HG02759 (cell line): ENCODE results near the gene CNGA3.

Experiments
- ATAC-seq: cut with Tn5 transposase; IDR thresholded peaks from one replicate; pipeline ENCODE4 v1.9.1; 2021; ENCODE audit warnings: mild to moderate bottlenecking, moderate library complexity; ENCODE audit not compliant: unreplicated experiment

The CNGA3 gene

DNA sequence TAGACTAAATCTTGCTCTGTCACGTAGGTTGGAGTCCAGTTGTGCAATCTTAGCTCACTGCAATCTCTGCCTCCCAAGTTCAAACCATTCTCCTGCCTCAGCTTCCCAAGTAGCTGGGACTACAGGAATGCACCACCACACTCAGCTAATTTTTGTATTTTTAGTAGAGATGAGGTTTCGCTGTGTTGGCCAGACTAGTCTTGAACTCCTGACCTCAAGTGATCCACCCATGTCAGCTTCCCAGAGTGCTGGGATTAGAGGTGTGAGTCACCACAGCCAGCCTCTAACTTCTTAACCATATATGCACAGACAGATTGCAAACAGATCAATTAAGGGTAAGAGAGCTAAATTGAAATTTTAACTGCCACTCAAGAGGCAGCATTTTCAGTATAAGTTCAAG lies 22.1 kb upstream of the CNGA3 start:
- no peak for ATAC-seq

GRCh38 chr2:98327776-98328175 lies 18.5 kb upstream of the CNGA3 start:
- ATAC-seq = no peak

GRCh38 chr2:98329549-98329948 lies 16.7 kb upstream of the CNGA3 start:
- no peak for ATAC-seq

- ATAC-seq = no peak
Observed at GRCh38 chr2:98332989-98333388, 13.3 kb upstream of the CNGA3 start.

- ATAC-seq = no peak
Observed at GRCh38 chr2:98333922-98334321, 12.3 kb upstream of the CNGA3 start.

DNA sequence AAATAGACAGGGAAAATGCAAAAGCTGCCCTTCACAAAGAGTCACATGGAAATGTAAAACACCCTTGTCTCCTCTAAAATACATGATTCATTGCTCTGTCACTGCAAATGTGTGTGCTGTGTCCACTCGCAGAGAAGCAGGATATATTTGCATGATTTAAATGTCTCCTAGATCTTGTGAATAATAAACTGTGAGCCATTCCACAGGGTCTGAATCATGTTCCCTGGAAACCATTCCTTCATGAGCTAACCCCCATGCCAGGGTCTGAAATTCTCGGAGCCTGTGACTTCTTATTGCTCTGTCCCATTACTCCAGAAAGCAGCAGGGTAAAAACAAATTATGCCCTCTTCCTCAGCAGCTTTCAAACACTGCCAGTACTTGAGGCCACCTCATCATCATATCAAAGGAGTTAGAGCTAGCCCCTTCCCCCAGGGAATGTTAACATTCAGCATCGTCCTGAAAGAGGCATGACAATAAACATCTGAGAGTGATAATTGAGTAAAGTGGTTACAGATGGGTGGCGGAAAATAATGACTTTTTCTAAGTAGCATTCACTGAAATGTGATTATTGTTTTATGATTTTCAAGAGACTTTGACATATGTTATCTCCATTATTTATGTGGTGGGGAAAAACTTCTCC lies 11.7 kb upstream of the CNGA3 start:
- no peak for ATAC-seq

GRCh38 chr2:98335271-98335670 lies 11.0 kb upstream of the CNGA3 start:
- no peak for ATAC-seq

GRCh38 chr2:98341241-98341640 lies 5.0 kb upstream of the CNGA3 start:
- ATAC-seq = no peak

GRCh38 chr2:98343285-98343684 lies 3.0 kb upstream of the CNGA3 start:
- ATAC-seq = no peak

DNA sequence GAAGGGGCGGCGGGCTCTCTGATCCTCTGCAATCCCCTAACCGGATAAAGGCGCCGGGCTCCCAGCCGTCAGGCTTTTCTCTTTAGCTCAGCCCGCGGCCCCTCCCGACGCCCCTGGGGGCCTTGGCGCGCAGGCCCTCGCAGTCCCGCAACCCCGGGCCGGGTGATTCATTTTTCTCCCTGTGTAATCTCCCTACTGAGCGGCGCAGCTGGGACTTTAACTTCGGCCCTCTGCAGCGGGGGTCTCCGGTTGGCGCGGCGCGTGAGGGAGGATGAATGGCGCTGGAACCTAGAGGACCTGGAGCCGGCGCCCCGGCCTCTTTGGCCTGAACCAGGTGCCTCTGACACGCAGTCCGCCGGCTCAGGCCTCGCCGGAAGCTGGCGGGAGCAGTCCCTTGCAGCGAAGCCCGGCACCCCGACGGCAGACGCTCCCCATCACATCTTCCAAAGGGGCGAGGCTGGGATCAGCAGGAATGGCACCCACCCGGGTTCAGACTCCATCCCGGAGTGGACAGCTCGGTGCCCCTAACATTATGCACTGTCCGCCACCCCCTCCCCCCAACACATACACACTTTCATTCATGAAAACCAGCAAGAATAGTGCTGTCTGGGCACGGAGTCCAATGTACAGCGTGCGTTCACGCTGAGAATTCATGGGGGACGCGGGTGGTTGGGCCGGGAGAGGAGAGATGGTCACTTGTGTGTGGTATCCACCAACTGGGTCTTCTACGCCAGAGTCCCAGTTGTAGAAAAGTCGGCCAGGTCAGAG lies 1.2 kb downstream of the CNGA3 start:
- ATAC-seq = no peak

GRCh38 chr2:98348066-98348561 lies 1.9 kb downstream of the CNGA3 start:
- no peak for ATAC-seq

GRCh38 chr2:98350411-98350810 lies 4.2 kb downstream of the CNGA3 start:
- no peak for ATAC-seq

- ATAC-seq = no peak
Observed at GRCh38 chr2:98355881-98356280, 9.6 kb downstream of the CNGA3 start.

- ATAC-seq = no peak
Observed at GRCh38 chr2:98356729-98357128, 10.5 kb downstream of the CNGA3 start.

DNA sequence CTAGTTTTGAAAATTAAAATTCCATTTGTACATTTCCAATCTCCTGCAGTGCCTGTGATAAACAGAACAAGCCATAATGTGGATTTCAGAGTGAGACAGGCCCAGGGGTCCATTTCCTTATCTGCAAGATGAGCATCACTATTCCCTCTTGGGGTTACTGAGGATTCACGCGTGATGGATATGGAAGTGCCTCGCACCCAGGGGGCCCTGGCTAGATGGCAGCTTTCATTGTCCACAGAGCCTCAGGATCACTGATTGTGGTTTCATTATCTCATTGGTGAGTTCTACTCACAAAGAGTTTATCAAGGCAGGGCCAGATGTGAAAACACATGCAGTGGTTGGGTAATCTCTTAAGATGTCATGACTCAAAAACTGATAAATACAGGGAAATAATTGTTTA lies 11.6 kb downstream of the CNGA3 start:
- no peak for ATAC-seq

DNA sequence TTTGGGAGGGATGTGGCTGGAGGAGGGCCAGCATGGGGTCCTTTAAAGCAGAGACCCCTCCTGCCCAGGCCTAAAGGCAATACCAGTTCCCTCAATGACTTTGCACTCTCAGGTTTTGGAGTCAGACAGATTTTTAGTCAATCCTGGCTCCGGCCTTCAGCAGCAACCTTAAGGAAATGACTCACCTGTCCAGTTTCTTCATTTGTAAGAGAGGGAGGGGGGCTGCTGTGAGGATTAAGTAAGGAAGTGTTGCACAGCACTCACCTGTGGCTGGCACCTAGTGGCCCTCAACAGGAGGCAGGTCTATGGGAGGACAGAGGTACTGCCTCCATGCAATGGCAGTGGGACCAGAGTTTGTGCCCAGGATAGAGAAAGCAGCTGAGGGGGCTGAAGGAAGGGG lies 13.7 kb downstream of the CNGA3 start:
- no peak for ATAC-seq

GRCh38 chr2:98367721-98368120 lies 21.5 kb downstream of the CNGA3 start:
- ATAC-seq = no peak

- no peak for ATAC-seq
Observed at GRCh38 chr2:98369710-98370239, 23.5 kb downstream of the CNGA3 start.

DNA sequence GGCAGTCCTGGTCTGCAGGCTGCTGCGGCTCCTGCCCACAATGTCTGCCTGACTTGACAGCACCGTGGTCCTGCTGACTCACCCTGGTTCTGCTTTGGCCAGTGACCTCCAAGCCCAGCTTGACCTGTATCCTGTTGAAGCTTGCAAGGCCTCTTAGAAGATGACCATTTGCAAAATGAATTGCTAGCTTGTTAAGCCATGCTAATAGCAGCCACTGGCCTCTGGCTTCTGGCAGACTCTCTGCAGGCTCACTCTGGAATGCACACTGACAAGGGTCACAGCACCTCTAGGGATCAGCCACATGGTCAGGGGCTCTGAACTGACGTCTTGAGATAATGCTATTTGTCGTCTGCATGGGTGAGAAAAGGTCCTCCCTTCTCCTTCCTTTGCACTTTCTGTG lies 25.9 kb downstream of the CNGA3 start:
- ATAC-seq = no peak

DNA sequence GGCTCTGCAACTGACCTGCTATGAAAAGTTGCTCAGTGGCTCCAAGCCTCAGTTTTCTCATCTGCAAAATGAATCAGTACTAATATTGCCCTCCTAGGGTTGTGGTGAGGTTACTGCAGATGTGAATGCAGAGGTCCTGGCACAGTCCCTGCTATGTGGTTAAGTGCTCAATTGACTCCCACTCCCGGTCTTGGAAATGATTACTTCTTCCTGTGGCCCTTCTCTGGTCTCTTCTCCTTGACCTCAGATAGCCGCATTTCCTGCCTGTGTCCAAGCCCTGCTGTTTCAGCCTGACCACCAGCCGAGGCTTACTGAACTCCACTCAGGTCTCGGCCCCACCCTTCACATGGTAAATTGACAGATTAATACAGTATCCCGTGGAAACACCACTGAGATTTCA lies 26.3 kb downstream of the CNGA3 start:
- ATAC-seq = no peak

GRCh38 chr2:98374286-98374685 lies 28.0 kb downstream of the CNGA3 start:
- no peak for ATAC-seq

DNA sequence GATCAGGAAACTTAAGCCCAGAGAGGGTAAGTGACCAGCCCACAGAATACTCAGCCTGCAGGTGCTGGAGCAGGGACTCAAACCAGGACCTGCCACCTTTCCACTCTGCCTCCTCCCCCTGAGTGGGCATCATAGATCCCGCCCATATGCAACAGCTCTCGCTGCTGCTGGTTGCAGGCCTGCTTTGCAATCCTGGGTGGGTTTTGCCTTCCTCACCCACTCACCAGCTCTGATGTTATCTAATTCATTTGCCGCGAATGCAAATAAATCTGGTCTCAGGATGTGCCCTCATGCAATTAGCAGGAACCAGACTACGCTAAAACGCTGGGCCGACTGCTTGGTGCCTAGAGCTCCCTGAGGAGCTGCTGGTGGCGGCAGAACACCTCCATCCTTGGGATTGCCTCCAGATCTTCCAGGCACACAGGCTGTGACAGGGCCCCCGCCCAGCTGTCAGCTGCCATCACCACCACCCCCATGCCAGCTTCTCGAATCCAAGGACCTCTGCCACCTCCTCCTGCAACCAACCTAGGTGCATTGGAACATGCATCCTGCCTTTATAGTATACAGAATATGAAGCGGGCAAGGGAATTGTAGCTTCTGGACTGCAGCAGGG lies 28.8 kb downstream of the CNGA3 start:
- no peak for ATAC-seq
